Measurements from ENCODE around the gene MRPL39. TPM values are rescaled to one million over a fixed set of nuclear protein-coding genes. Genes with fewer than 3 reads are reported as not detected.

MRPL39 gene
- total RNA-seq, 1 donor from 2014 or later, result 39.0 TPM

DNA sequence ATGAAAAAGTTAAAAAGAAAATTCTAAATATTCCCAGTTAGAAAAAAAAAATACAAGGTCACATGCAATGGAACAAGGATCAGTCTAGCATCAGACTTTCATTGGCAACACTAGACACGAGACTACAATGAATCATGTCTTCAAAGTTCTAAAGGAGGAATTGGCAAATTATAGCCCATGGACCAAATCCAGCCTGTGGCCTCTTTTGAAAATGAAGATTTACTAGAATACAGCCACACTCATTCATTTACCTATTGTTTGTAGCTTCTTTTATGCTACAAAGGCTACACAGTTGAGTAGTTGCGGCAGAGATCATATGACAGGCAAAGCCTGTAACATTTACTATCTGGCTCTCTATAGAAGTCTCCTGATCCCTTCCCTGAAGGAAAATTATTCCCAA is 71.4 kb downstream of the MRPL39 start:
- Mint-ChIP-seq H3K27ac (ENCODE audit: unreplicated experiment) (no peak overlapping the region), H3K9me3 (peaks cover 9% of the 10 kb centered on the region), H3K27me3 (ENCODE audit: low read depth) (no peaks in the 10 kb centered on the region), H3K4me3 (no peak overlapping the region), H3K36me3 (ENCODE audit: low read depth) (peaks cover 12% of the 10 kb centered on the region), H3K4me1 (no peaks in the 10 kb centered on the region)
- no peak for DNase-seq (ENCODE audit: low read depth, low spot score)
- no peak for TF ChIP-seq CTCF (conservative IDR thresholded peaks at IDR 0.05)

Other genes with a start within 250 kb of the MRPL39 start
- gene JAM2, start 31.8 kb upstream of the MRPL39 start, total RNA-seq, result 26.2 and 29.7 TPM in 2 replicates
- gene ATP5PF, start 127.4 kb upstream of the MRPL39 start, total RNA-seq, result 114 and 124 TPM in 2 replicates
- 22.8 and 23.3 TPM in 2 replicates for gene GABPA, start 127.5 kb upstream of the MRPL39 start, total RNA-seq

Measured in neural crest cell (in vitro differentiated cells).